HT-29 (cell line): ENCODE data around the gene KCNE2. TPM values are rescaled to one million over a fixed set of nuclear protein-coding genes. Genes with fewer than 3 reads are reported as not detected.
A peak's percentile ranks its signal among the peaks of the same experiment; 100 is the strongest.
"Not testable (repeated sequence)": the region's sequence is repeated elsewhere in the genome, so short reads cannot be mapped to it uniquely, and the experiment has no call there.

Experiments used
- DNase-seq: peaks from one replicate; pipeline ENCODE4 v3.0.0-alpha.2; 2015; ENCODE audit warnings: low spot score
- total RNA-seq: library from RNA; depleted of rRNA; stranded (reverse); fragments of >200 nt; shearing (Covaris generic); gene quantifications from 2 replicates; pipeline ENCODE4 v1.2.3, GENCODE V29; 2014

The KCNE2 gene
- total RNA-seq, 1 experiment from 2014 or later, result 0.71 TPM

- DNase-seq, result no peak
Observed at GRCh38 chr21:34353182-34353581, 10.6 kb upstream of the KCNE2 start.

- DNase-seq, result no peak
Observed at GRCh38 chr21:34354836-34355235, 9.0 kb upstream of the KCNE2 start.

- DNase-seq, result no peak
Observed at GRCh38 chr21:34355570-34355969, 8.2 kb upstream of the KCNE2 start.

- no peak for DNase-seq
Observed at GRCh38 chr21:34357889-34358288, 5.9 kb upstream of the KCNE2 start.

GRCh38 chr21:34358866-34359265, 4.9 kb upstream of the KCNE2 start:
- no peak for DNase-seq

GRCh38 chr21:34360488-34361241, 3.1 kb upstream of the KCNE2 start:
- no peak for DNase-seq

- DNase-seq, result no peak
Observed at GRCh38 chr21:34362136-34362444, 1.7 kb upstream of the KCNE2 start.

GRCh38 chr21:34362670-34363069, 1.1 kb upstream of the KCNE2 start:
- no peak for DNase-seq

- no peak for DNase-seq
Observed at GRCh38 chr21:34364921-34365320, 1.1 kb downstream of the KCNE2 start.

- DNase-seq, result no peak
Observed at GRCh38 chr21:34365809-34366208, 2.0 kb downstream of the KCNE2 start.

- peak; percentile 47 for DNase-seq
Observed at GRCh38 chr21:34367320-34367935, 3.6 kb downstream of the KCNE2 start.

- DNase-seq, result no peak
Observed at GRCh38 chr21:34369741-34370140, 5.9 kb downstream of the KCNE2 start.

GRCh38 chr21:34372321-34372720, 8.5 kb downstream of the KCNE2 start:
- DNase-seq, result no peak

- DNase-seq, result not testable (repeated sequence)
Observed at GRCh38 chr21:34374462-34374861, 10.7 kb downstream of the KCNE2 start.

GRCh38 chr21:34374940-34375618, 11.3 kb downstream of the KCNE2 start, which contains the start of gene SMIM11:
Gene SMIM11 (plus strand): TSS chr21:34375507. CDS start chr21:34379505, 3,998 bp downstream.
- not testable (repeated sequence) for DNase-seq

- DNase-seq, result not testable (repeated sequence)
Observed at GRCh38 chr21:34375619-34375972, 11.8 kb downstream of the KCNE2 start.

GRCh38 chr21:34383138-34383537, 19.3 kb downstream of the KCNE2 start:
- DNase-seq, result not testable (repeated sequence)

GRCh38 chr21:34383724-34384415, 20.1 kb downstream of the KCNE2 start:
- DNase-seq, result not testable (repeated sequence)

- DNase-seq, result not testable (repeated sequence)
Observed at GRCh38 chr21:34400522-34400921, 36.7 kb downstream of the KCNE2 start.

GRCh38 chr21:34404742-34405141, 40.9 kb downstream of the KCNE2 start:
- not testable (repeated sequence) for DNase-seq

- not testable (repeated sequence) for DNase-seq
Observed at GRCh38 chr21:34405686-34406085, 41.9 kb downstream of the KCNE2 start.

GRCh38 chr21:34406102-34406501, 42.3 kb downstream of the KCNE2 start:
- DNase-seq, result not testable (repeated sequence)
